HG03066 (cell line): ENCODE data around the gene APOBEC3B.
"Not testable (repeated sequence)": the region's sequence is repeated elsewhere in the genome, so short reads cannot be mapped to it uniquely, and the experiment has no call there.

Experiments
- ATAC-seq: cut with Tn5 transposase; IDR thresholded peaks from one replicate; pipeline ENCODE4 v1.9.1; 2021; ENCODE audit warnings: low read depth; ENCODE audit not compliant: unreplicated experiment

APOBEC3B gene

GRCh38 chr22:38965614-38966379 is 16.4 kb upstream of the APOBEC3B start:
- no peak for ATAC-seq

GRCh38 chr22:38966380-38966702 is 15.8 kb upstream of the APOBEC3B start:
- ATAC-seq: no peak

- ATAC-seq: no peak
Observed at GRCh38 chr22:38966942-38967341, 15.2 kb upstream of the APOBEC3B start.

- no peak for ATAC-seq
Observed at GRCh38 chr22:38967451-38968450, 14.4 kb upstream of the APOBEC3B start.

- no peak for ATAC-seq
Observed at GRCh38 chr22:38968801-38969200, 13.3 kb upstream of the APOBEC3B start.

- ATAC-seq: no peak
Observed at GRCh38 chr22:38970551-38970950, 11.6 kb upstream of the APOBEC3B start.

GRCh38 chr22:38971202-38971601 is 10.9 kb upstream of the APOBEC3B start:
- ATAC-seq: no peak

GRCh38 chr22:38971791-38972190 is 10.4 kb upstream of the APOBEC3B start:
- no peak for ATAC-seq

- ATAC-seq: no peak
Observed at GRCh38 chr22:38972558-38972957, 9.6 kb upstream of the APOBEC3B start.

- no peak for ATAC-seq
Observed at GRCh38 chr22:38973289-38974169, 8.6 kb upstream of the APOBEC3B start.

GRCh38 chr22:38974170-38974825 is 7.8 kb upstream of the APOBEC3B start:
- ATAC-seq: no peak

- ATAC-seq: no peak
Observed at GRCh38 chr22:38974826-38975175, 7.3 kb upstream of the APOBEC3B start.

- ATAC-seq: not testable (repeated sequence)
Observed at GRCh38 chr22:38977289-38977688, 4.9 kb upstream of the APOBEC3B start.

GRCh38 chr22:38980587-38980986 is 1.6 kb upstream of the APOBEC3B start:
- ATAC-seq: not testable (repeated sequence)

- no peak for ATAC-seq
Observed at GRCh38 chr22:38981005-38981991, 849 bp upstream of the APOBEC3B start.

GRCh38 chr22:38984224-38984623 is 2.1 kb downstream of the APOBEC3B start:
- ATAC-seq: no peak

- ATAC-seq: peak; percentile 67
Observed at GRCh38 chr22:38984784-38985757, 2.9 kb downstream of the APOBEC3B start.

- ATAC-seq: no peak
Observed at GRCh38 chr22:38986629-38987028, 4.5 kb downstream of the APOBEC3B start.
